ENCODE data around the gene KIAA1671.
"Not testable (repeated sequence)": the region's sequence is repeated elsewhere in the genome, so short reads cannot be mapped to it uniquely, and the experiment has no call there.

The KIAA1671 gene

GRCh38 chr22:25213221-25213620 is 260.7 kb downstream of the KIAA1671 start:
- DNase-seq: no peak

- DNase-seq: no peak
Observed at GRCh38 chr22:25216230-25216629, 263.7 kb downstream of the KIAA1671 start.

GRCh38 chr22:25219211-25219689 is 266.7 kb downstream of the KIAA1671 start, which contains the start of gene CRYBB2:
Gene CRYBB2, plus strand, starts transcription at chr22:25219639. Its CDS starts 1,791 bp downstream, at chr22:25221430.
- DNase-seq: peak in 4 of 51 donors; percentile 4 to 29 (median 7)

- no peak for DNase-seq
Observed at GRCh38 chr22:25219948-25220442, 267.5 kb downstream of the KIAA1671 start.

GRCh38 chr22:25221790-25222189 is 269.3 kb downstream of the KIAA1671 start:
- no peak for DNase-seq

- no peak for DNase-seq
Observed at GRCh38 chr22:25223269-25223850, 270.8 kb downstream of the KIAA1671 start.

- DNase-seq: no peak
Observed at GRCh38 chr22:25228822-25229221, 276.3 kb downstream of the KIAA1671 start.

- not testable (repeated sequence) for DNase-seq
Observed at GRCh38 chr22:25230760-25231159, 278.2 kb downstream of the KIAA1671 start.

- DNase-seq: no peak
Observed at GRCh38 chr22:25232301-25232700, 279.8 kb downstream of the KIAA1671 start.

- DNase-seq: not testable (repeated sequence)
Observed at GRCh38 chr22:25233706-25234105, 281.2 kb downstream of the KIAA1671 start.

- DNase-seq: peak in 38 of 51 donors; percentile 1 to 65 (median 34)
Observed at GRCh38 chr22:25235547-25236290, 283.2 kb downstream of the KIAA1671 start.

GRCh38 chr22:25236417-25236816 is 283.9 kb downstream of the KIAA1671 start:
- DNase-seq: no peak

- no peak for DNase-seq
Observed at GRCh38 chr22:25237503-25237902, 285.0 kb downstream of the KIAA1671 start.

- not testable (repeated sequence) for DNase-seq
Observed at GRCh38 chr22:25238058-25238457, 285.5 kb downstream of the KIAA1671 start.

Data from hypothalamus (tissue), 51 donors.